ENCODE data around the gene PWWP2A. TPM values are rescaled to one million over a fixed set of nuclear protein-coding genes. Genes with fewer than 3 reads are reported as not detected.

Gene PWWP2A
- total RNA-seq, 1 experiment from 2014 or later, result 14.7 TPM

GRCh38 chr5:160057256-160057655 lies 62.0 kb downstream of the PWWP2A start:
- Histone ChIP-seq H4K20me1 (ENCODE audit: insufficient read depth) (no peaks in the 10 kb centered on the region), H2AFZ (ENCODE audit: low read depth, low read length, poor library complexity, severe bottlenecking) (no peak overlapping the region), H3K9me2 (ENCODE audit: insufficient read depth) (no peaks in the 10 kb centered on the region), H3K79me2 (ENCODE audit: insufficient read depth, low read length) (no peaks in the 10 kb centered on the region), H3K9me3 (ENCODE audit: control insufficient read depth in 1 of 2, insufficient read depth in 1 of 2, low read depth in 1 of 2, low read length in 2 of 2) (no peaks in the 10 kb centered on the region), H3K4me3 (replicated peaks in 1 of 2; ENCODE audit: low read depth in 1 of 2, low read length in 2 of 2) (no peak overlapping the region), H3K36me3 (ENCODE audit: control insufficient read depth in 1 of 2, insufficient read depth in 2 of 2, low read length in 2 of 2) (peaks cover 11 to 19% of the 10 kb centered on the region in 2 experiments), H3K4me1 (ENCODE audit: control insufficient read depth in 1 of 2, insufficient read depth in 2 of 2, low read length in 2 of 2) (peaks cover 0 to 12% of the 10 kb centered on the region in 2 experiments; a peak in 3 of 4 replicates), H3K27me3 (ENCODE audit: insufficient read depth, low read length) (no peaks in the 10 kb centered on the region), H3K27ac (ENCODE audit: low read depth, low read length) (no peak overlapping the region), H3K9ac (ENCODE audit: low read length) (no peak overlapping the region), H3K4me2 (ENCODE audit: low read length) (no peak overlapping the region)
- intact Hi-C loops (cut with micrococcal nuclease), result no loop called here
- no peak for ATAC-seq
- no peak for DNase-seq (ENCODE audit: low read depth, low spot score)
- ChIA-PET POLR2A (no interaction called here), RAD21 (ENCODE audit: low non-redundant PET in 1 of 2, low total read pairs in 2 of 2, uncharacterized antibody in 2 of 2, unreplicated experiment in 2 of 2) (no interaction called here), CTCF (no interaction called here)
- BruUV-seq (replicated peaks), result no TSS peak
- no peak for TF ChIP-seq ELF1 (IDR thresholded peaks at IDR 0.05; ENCODE audit: borderline replicate concordance, low read depth)
- TF ChIP-seq EZH2 (IDR thresholded peaks at IDR 0.05), result no peak
- no peak for TF ChIP-seq POLR2AphosphoS5 (IDR thresholded peaks at IDR 0.05; ENCODE audit: low read depth, low read length)
- TF ChIP-seq SIN3A (IDR thresholded peaks at IDR 0.05; ENCODE audit: low read depth), result no peak
- TF ChIP-seq, protein P1, sequence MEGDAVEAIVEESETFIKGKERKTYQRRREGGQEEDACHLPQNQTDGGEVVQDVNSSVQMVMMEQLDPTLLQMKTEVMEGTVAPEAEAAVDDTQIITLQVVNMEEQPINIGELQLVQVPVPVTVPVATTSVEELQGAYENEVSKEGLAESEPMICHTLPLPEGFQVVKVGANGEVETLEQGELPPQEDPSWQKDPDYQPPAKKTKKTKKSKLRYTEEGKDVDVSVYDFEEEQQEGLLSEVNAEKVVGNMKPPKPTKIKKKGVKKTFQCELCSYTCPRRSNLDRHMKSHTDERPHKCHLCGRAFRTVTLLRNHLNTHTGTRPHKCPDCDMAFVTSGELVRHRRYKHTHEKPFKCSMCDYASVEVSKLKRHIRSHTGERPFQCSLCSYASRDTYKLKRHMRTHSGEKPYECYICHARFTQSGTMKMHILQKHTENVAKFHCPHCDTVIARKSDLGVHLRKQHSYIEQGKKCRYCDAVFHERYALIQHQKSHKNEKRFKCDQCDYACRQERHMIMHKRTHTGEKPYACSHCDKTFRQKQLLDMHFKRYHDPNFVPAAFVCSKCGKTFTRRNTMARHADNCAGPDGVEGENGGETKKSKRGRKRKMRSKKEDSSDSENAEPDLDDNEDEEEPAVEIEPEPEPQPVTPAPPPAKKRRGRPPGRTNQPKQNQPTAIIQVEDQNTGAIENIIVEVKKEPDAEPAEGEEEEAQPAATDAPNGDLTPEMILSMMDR (IDR thresholded peaks at IDR 0.05 in 2 of 3, conservative IDR thresholded peaks at IDR 0.05 in 1 of 3; ENCODE audit: borderline replicate concordance in 1 of 3, insufficient read depth in 1 of 3, low read depth in 2 of 3, low read length in 2 of 3), result no peak
- TF ChIP-seq, protein P2, sequence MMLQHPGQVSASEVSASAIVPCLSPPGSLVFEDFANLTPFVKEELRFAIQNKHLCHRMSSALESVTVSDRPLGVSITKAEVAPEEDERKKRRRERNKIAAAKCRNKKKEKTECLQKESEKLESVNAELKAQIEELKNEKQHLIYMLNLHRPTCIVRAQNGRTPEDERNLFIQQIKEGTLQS (IDR thresholded peaks at IDR 0.05), result no peak
- no peak for TF ChIP-seq ZNF274 (IDR thresholded peaks at IDR 0.05; ENCODE audit: low read depth, low read length)

DNA sequence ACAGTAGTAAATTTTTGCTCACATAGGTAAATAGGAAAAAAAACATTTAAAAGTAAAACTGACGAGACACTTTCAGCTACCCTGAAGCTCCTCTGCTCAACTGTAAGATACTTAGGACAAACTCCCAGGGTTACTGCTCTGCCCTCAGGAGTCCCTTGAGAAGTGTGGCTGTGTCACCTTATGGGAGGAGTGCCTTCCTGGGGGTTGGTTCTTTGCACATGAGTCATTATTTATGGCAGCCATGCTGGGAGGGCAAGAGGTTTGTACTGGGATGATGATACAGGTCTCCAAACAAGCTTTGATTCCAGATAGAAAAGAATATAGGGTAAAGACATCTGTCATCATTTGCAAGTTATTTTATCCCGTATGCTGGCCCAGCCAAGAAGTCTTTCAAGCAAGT lies 64.4 kb downstream of the PWWP2A start:
- H4K20me1 ChIP-seq (ENCODE audit: insufficient read depth), result no peaks in the 10 kb centered on the region
- no TSS peak for BruUV-seq (replicated peaks)
- no peak overlapping the region for H3K4me2 ChIP-seq (ENCODE audit: low read length)
- ChIA-PET RAD21 (ENCODE audit: low non-redundant PET in 1 of 2, low total read pairs in 2 of 2, uncharacterized antibody in 2 of 2, unreplicated experiment in 2 of 2) (no interaction called here), POLR2A (no interaction called here), CTCF (no interaction called here)
- H3K4me1 ChIP-seq (ENCODE audit: control insufficient read depth in 1 of 2, insufficient read depth in 2 of 2, low read length in 2 of 2), result peaks cover 0 to 12% of the 10 kb centered on the region in 2 experiments; a peak in 3 of 4 replicates
- H3K27me3 ChIP-seq (ENCODE audit: insufficient read depth, low read length), result no peaks in the 10 kb centered on the region
- peaks cover 23 to 27% of the 10 kb centered on the region in 2 experiments for H3K36me3 ChIP-seq (ENCODE audit: control insufficient read depth in 1 of 2, insufficient read depth in 2 of 2, low read length in 2 of 2)
- no peak overlapping the region for H3K9ac ChIP-seq (ENCODE audit: low read length)
- H3K9me3 ChIP-seq (ENCODE audit: control insufficient read depth in 1 of 2, insufficient read depth in 1 of 2, low read depth in 1 of 2, low read length in 2 of 2), result no peaks in the 10 kb centered on the region
- ATAC-seq (peak; percentile 85), DNase-seq (ENCODE audit: low read depth, low spot score) (no peak)
- no peak overlapping the region for H3K27ac ChIP-seq (ENCODE audit: low read depth, low read length)
- intact Hi-C loops (cut with micrococcal nuclease), result no loop called here
- H2AFZ ChIP-seq (ENCODE audit: low read depth, low read length, poor library complexity, severe bottlenecking), result no peak overlapping the region
- no peaks in the 10 kb centered on the region for H3K9me2 ChIP-seq (ENCODE audit: insufficient read depth)
- no peaks in the 10 kb centered on the region for H3K79me2 ChIP-seq (ENCODE audit: insufficient read depth, low read length)
- no peak overlapping the region for H3K4me3 ChIP-seq (replicated peaks in 1 of 2; ENCODE audit: low read depth in 1 of 2, low read length in 2 of 2)
- TF ChIP-seq FOSL1 (IDR thresholded peaks at IDR 0.05; ENCODE audit: low read depth) (no peak), ELF1 (IDR thresholded peaks at IDR 0.05; ENCODE audit: borderline replicate concordance, low read depth) (no peak), SRF (IDR thresholded peaks at IDR 0.05; ENCODE audit: low read depth) (no peak), ZNF274 (IDR thresholded peaks at IDR 0.05; ENCODE audit: low read depth, low read length) (no peak), EZH2phosphoT487 (IDR thresholded peaks at IDR 0.05; ENCODE audit: borderline replicate concordance) (no peak)
- TF ChIP-seq, protein P3, sequence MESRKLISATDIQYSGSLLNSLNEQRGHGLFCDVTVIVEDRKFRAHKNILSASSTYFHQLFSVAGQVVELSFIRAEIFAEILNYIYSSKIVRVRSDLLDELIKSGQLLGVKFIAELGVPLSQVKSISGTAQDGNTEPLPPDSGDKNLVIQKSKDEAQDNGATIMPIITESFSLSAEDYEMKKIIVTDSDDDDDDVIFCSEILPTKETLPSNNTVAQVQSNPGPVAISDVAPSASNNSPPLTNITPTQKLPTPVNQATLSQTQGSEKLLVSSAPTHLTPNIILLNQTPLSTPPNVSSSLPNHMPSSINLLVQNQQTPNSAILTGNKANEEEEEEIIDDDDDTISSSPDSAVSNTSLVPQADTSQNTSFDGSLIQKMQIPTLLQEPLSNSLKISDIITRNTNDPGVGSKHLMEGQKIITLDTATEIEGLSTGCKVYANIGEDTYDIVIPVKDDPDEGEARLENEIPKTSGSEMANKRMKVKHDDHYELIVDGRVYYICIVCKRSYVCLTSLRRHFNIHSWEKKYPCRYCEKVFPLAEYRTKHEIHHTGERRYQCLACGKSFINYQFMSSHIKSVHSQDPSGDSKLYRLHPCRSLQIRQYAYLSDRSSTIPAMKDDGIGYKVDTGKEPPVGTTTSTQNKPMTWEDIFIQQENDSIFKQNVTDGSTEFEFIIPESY (IDR thresholded peaks at IDR 0.05; ENCODE audit: extremely low read depth, insufficient replicate concordance, low read length), result no peak
- TF ChIP-seq, protein P4, sequence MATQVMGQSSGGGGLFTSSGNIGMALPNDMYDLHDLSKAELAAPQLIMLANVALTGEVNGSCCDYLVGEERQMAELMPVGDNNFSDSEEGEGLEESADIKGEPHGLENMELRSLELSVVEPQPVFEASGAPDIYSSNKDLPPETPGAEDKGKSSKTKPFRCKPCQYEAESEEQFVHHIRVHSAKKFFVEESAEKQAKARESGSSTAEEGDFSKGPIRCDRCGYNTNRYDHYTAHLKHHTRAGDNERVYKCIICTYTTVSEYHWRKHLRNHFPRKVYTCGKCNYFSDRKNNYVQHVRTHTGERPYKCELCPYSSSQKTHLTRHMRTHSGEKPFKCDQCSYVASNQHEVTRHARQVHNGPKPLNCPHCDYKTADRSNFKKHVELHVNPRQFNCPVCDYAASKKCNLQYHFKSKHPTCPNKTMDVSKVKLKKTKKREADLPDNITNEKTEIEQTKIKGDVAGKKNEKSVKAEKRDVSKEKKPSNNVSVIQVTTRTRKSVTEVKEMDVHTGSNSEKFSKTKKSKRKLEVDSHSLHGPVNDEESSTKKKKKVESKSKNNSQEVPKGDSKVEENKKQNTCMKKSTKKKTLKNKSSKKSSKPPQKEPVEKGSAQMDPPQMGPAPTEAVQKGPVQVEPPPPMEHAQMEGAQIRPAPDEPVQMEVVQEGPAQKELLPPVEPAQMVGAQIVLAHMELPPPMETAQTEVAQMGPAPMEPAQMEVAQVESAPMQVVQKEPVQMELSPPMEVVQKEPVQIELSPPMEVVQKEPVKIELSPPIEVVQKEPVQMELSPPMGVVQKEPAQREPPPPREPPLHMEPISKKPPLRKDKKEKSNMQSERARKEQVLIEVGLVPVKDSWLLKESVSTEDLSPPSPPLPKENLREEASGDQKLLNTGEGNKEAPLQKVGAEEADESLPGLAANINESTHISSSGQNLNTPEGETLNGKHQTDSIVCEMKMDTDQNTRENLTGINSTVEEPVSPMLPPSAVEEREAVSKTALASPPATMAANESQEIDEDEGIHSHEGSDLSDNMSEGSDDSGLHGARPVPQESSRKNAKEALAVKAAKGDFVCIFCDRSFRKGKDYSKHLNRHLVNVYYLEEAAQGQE (IDR thresholded peaks at IDR 0.05; ENCODE audit: low read depth), result no peak

All from HCT116 (cell line).